DND-41 (cell line): Measurements from ENCODE around the gene ZIC1.

Source experiments
- CTCF ChIP-seq: IDR thresholded peaks from 2 replicates; pipeline ENCODE4 v1.5.1; 2012; ENCODE audit warnings: borderline replicate concordance, low read length, moderate library complexity, mild to moderate bottlenecking; ENCODE audit not compliant: poor library complexity, severe bottlenecking; ENCODE audit errors: extremely low read depth
- EZH2 ChIP-seq: IDR thresholded peaks from 3 replicates; pipeline ENCODE4 v1.6.1; 2012; ENCODE audit warnings: borderline replicate concordance, low read depth, mild to moderate bottlenecking, moderate library complexity, low read length, inconsistent platforms; ENCODE audit not compliant: severe bottlenecking

- TF ChIP-seq CTCF (no peak), EZH2 (no peak)
Measured at GRCh38 chr3:147424581-147425387, 15.6 kb downstream of the ZIC1 start.
